HCT116 (cell line): ENCODE results near the gene CARNS1. TPM values are rescaled to one million over a fixed set of nuclear protein-coding genes. Genes with fewer than 3 reads are reported as not detected.

Source experiments
- ATAC-seq: fragments of 200-7000 bp; cut with Tn5 transposase; 2 replicates; pipeline ENCODE4 v1.9.1; 2020; ENCODE audit warnings: mild to moderate bottlenecking, moderate library complexity
- BruUV-seq: library from RNA; stranded (reverse); fragments of 400-500 nt; replicated peaks from 2 replicates; lab custom pipeline; 2021; lab: Mats Ljungman, UMichigan
- CTCF ChIA-PET: fragments of 300-600 bp; sonication (Branson Sonifier 250); formaldehyde crosslinking; loops from one replicate; lab custom pipeline; 2021; ENCODE audit warnings: antibody characterized with exemption; lab: Charles Lee
- POLR2A ChIA-PET: fragments of 300-600, 350-600 bp; sonication (Branson Sonifier 250); formaldehyde crosslinking; loops from one replicate; lab custom pipeline; 2021; ENCODE audit warnings: antibody characterized with exemption; lab: Charles Lee
- RAD21 ChIA-PET, 2 experiments: fragments of 300-600 bp; sonication (Branson Sonifier 250); formaldehyde crosslinking; loops; one replicate each; lab custom pipeline; 2023; ENCODE audit warnings: low total read pairs in 2 of 2; ENCODE audit not compliant: uncharacterized antibody in 2 of 2, unreplicated experiment in 2 of 2, low non-redundant PET in 1 of 2; lab: Charles Lee
- DNase-seq: peaks from one replicate; pipeline ENCODE4 v3.0.0-alpha.2; 2010; ENCODE audit warnings: low read depth, low spot score
- H2AFZ ChIP-seq: fragments of 200-600 bp; shearing (Covaris generic), sonication (generic); 2 replicates; pipeline ENCODE4 v1.6.1; 2017; ENCODE audit warnings: low read depth, mixed run types, mixed read lengths, antibody characterized with exemption, low read length; ENCODE audit not compliant: poor library complexity, severe bottlenecking
- H3K27ac ChIP-seq: 2 replicates; pipeline ENCODE4 v1.5.1; 2012; ENCODE audit warnings: low read depth, low read length
- H3K27me3 ChIP-seq: fragments of 200-600 bp; sonication (generic); 2 replicates; pipeline ENCODE4 v1.6.1; 2016; ENCODE audit warnings: mixed run types, low read length, mixed read lengths; ENCODE audit not compliant: insufficient read depth
- H3K36me3 ChIP-seq, 2 experiments: fragments of 200-500 bp in 1 of 2; fragments of 200-600 bp in 1 of 2; sonication (Bioruptor generic) in 1 of 2; sonication (generic) in 1 of 2; 2 replicates each; pipeline versions ENCODE4 v1.5.1 to v1.6.1; 2014 to 2016; ENCODE audit warnings: low read length in 2 of 2, inconsistent platforms in 1 of 2, mixed read lengths in 1 of 2, mixed run types in 1 of 2; ENCODE audit not compliant: insufficient read depth in 2 of 2, control insufficient read depth in 1 of 2
- H3K4me1 ChIP-seq, 2 experiments: fragments of 200-600 bp in 1 of 2; sonication (generic) in 1 of 2; 2 replicates each; pipeline versions ENCODE4 v1.5.1 to v1.6.1; 2012 to 2017; ENCODE audit warnings: low read length in 2 of 2, inconsistent platforms in 1 of 2, mild to moderate bottlenecking in 1 of 2, mixed read lengths in 1 of 2, mixed run types in 1 of 2, moderate library complexity in 1 of 2; ENCODE audit not compliant: insufficient read depth in 2 of 2, control insufficient read depth in 1 of 2
- H3K4me2 ChIP-seq: fragments of 200-600 bp; sonication (generic); 2 replicates; pipeline ENCODE4 v1.6.1; 2017; ENCODE audit warnings: mixed run types, low read length, mixed read lengths
- H3K4me3 ChIP-seq, 2 experiments: fragments of 200-600 bp in 1 of 2; sonication (generic) in 1 of 2; replicated peaks in 1 of 2; 2 replicates each; pipeline ENCODE4 v1.5.1; 2011 to 2016; ENCODE audit warnings: low read length in 2 of 2, control low read depth in 1 of 2, low read depth in 1 of 2, mild to moderate bottlenecking in 1 of 2, mixed read lengths in 1 of 2, mixed run types in 1 of 2
- H3K79me2 ChIP-seq: fragments of 200-600 bp; sonication (generic); 2 replicates; pipeline ENCODE4 v1.6.1; 2017; ENCODE audit warnings: mild to moderate bottlenecking, mixed run types, low read length, moderate library complexity, mixed read lengths; ENCODE audit not compliant: insufficient read depth
- H3K9ac ChIP-seq: fragments of 200-600 bp; sonication (generic); 2 replicates; pipeline ENCODE4 v1.6.1; 2016; ENCODE audit warnings: low read length, mixed read lengths
- H3K9me2 ChIP-seq: fragments of 200-600 bp; sonication (generic), shearing (Covaris generic); 2 replicates; pipeline ENCODE4 v1.6.1; 2017; ENCODE audit warnings: mixed run types, mild to moderate bottlenecking, moderate library complexity; ENCODE audit not compliant: insufficient read depth
- H3K9me3 ChIP-seq, 2 experiments: fragments of 200-500 bp in 1 of 2; fragments of 200-600 bp in 1 of 2; sonication (Bioruptor generic) in 1 of 2; sonication (generic) in 1 of 2; 2 replicates each; pipeline ENCODE4 v1.6.1; 2014 to 2017; ENCODE audit warnings: low read length in 2 of 2, mixed read lengths in 2 of 2, inconsistent platforms in 1 of 2, low read depth in 1 of 2, mild to moderate bottlenecking in 1 of 2, mixed run types in 1 of 2, moderate library complexity in 1 of 2; ENCODE audit not compliant: control insufficient read depth in 1 of 2, insufficient read depth in 1 of 2
- H4K20me1 ChIP-seq: fragments of 200-600 bp; sonication (generic), shearing (Covaris generic); 2 replicates; pipeline ENCODE4 v1.6.1; 2017; ENCODE audit warnings: mixed run types, mild to moderate bottlenecking, moderate library complexity; ENCODE audit not compliant: insufficient read depth
- CBX3 ChIP-seq: IDR thresholded peaks from 2 replicates; pipeline ENCODE4 v1.6.1; 2012; ENCODE audit warnings: low read depth
- CEBPB ChIP-seq: IDR thresholded peaks from 2 replicates; pipeline ENCODE4 v1.6.1; 2012; ENCODE audit warnings: low read depth
- EGR1 ChIP-seq: IDR thresholded peaks from 2 replicates; pipeline ENCODE4 v1.6.1; 2012; ENCODE audit warnings: low read depth
- ELF1 ChIP-seq: IDR thresholded peaks from 2 replicates; pipeline ENCODE4 v1.6.1; 2012; ENCODE audit warnings: low read depth, borderline replicate concordance
- EZH2 ChIP-seq: fragments of 200-600 bp; sonication (generic); IDR thresholded peaks from 2 replicates; pipeline ENCODE4 v1.6.1; 2017; ENCODE audit warnings: antibody characterized with exemption, mixed run types
- EZH2phosphoT487 ChIP-seq: fragments of 200-600 bp; IDR thresholded peaks from 2 replicates; pipeline ENCODE4 v1.6.1; 2018; ENCODE audit warnings: antibody characterized with exemption, borderline replicate concordance
- FOSL1 ChIP-seq: IDR thresholded peaks from 2 replicates; pipeline ENCODE4 v1.6.1; 2012; ENCODE audit warnings: low read depth
- MAX ChIP-seq: IDR thresholded peaks from 2 replicates; pipeline ENCODE4 v1.6.1; 2012
- POLR2A ChIP-seq: IDR thresholded peaks from 2 replicates; pipeline ENCODE4 v1.7.0; 2011; ENCODE audit warnings: borderline replicate concordance; ENCODE audit not compliant: insufficient read depth, insufficient read length; ENCODE audit errors: extremely low read depth
- RAD21 ChIP-seq: IDR thresholded peaks from 2 replicates; pipeline ENCODE4 v1.6.1; 2012; ENCODE audit warnings: low read depth, mild to moderate bottlenecking
- SIN3A ChIP-seq: IDR thresholded peaks from 2 replicates; pipeline ENCODE4 v1.6.1; 2012; ENCODE audit warnings: low read depth
- SP1 ChIP-seq: IDR thresholded peaks from 2 replicates; pipeline ENCODE4 v1.6.1; 2012; ENCODE audit warnings: low read depth
- TCF7L2 ChIP-seq: IDR thresholded peaks from 2 replicates; pipeline ENCODE4 v1.7.0; 2011; ENCODE audit warnings: borderline replicate concordance, inconsistent platforms; ENCODE audit not compliant: insufficient read depth, insufficient read length; ENCODE audit errors: extremely low read depth
- YY1 ChIP-seq: IDR thresholded peaks from 2 replicates; pipeline ENCODE4 v1.6.1; 2011; ENCODE audit warnings: low read length, low read depth, moderate library complexity, mild to moderate bottlenecking; ENCODE audit not compliant: insufficient replicate concordance; ENCODE audit errors: extremely low read depth
- ZBTB33 ChIP-seq: IDR thresholded peaks from 2 replicates; pipeline ENCODE4 v1.6.1; 2011; ENCODE audit warnings: mild to moderate bottlenecking, low read length, moderate library complexity; ENCODE audit not compliant: insufficient replicate concordance; ENCODE audit errors: extremely low read depth
- ZFX ChIP-seq: fragments of 450-650 bp; IDR thresholded peaks from 2 replicates; pipeline ENCODE4 v1.6.1; 2017
- ZNF274 ChIP-seq: fragments of 200-500 bp; sonication (Bioruptor generic); IDR thresholded peaks from 2 replicates; pipeline ENCODE4 v1.6.1; 2014; ENCODE audit warnings: mild to moderate bottlenecking, low read depth, low read length, inconsistent platforms
- intact Hi-C: fragments of 100-400 bp; cut with micrococcal nuclease; formaldehyde crosslinking; loops from 2 replicates; pipeline ENCODE4 v1.10.0; 2022
- total RNA-seq: library from RNA; stranded (reverse); gene quantifications from one replicate; pipeline ENCODE4 v1.2.1, GENCODE V29; 2021; ENCODE audit not compliant: unreplicated experiment
- TF ChIP-seq, protein P1 (sequence below), 3 experiments: fragments of 200-600 bp in 1 of 3; sonication (generic) in 1 of 3; IDR thresholded peaks in 2 of 3; conservative IDR thresholded peaks in 1 of 3; 2 replicates each; pipeline ENCODE4 v1.5.1; 2012 to 2017; ENCODE audit warnings: low read depth in 2 of 3, low read length in 2 of 3, antibody characterized with exemption in 1 of 3, borderline replicate concordance in 1 of 3, control low read depth in 1 of 3, mild to moderate bottlenecking in 1 of 3, mixed read lengths in 1 of 3, mixed run types in 1 of 3, moderate library complexity in 1 of 3; ENCODE audit not compliant: insufficient read depth in 1 of 3
- TF ChIP-seq, protein P2 (sequence below): IDR thresholded peaks from 2 replicates; pipeline ENCODE4 v1.6.1; 2012
- TF ChIP-seq, protein P3 (sequence below): IDR thresholded peaks from 2 replicates; pipeline ENCODE4 v1.6.1; 2012; ENCODE audit warnings: low read depth

The CARNS1 gene
- total RNA-seq, 1 experiment from 2014 or later = 1.0 TPM

DNA sequence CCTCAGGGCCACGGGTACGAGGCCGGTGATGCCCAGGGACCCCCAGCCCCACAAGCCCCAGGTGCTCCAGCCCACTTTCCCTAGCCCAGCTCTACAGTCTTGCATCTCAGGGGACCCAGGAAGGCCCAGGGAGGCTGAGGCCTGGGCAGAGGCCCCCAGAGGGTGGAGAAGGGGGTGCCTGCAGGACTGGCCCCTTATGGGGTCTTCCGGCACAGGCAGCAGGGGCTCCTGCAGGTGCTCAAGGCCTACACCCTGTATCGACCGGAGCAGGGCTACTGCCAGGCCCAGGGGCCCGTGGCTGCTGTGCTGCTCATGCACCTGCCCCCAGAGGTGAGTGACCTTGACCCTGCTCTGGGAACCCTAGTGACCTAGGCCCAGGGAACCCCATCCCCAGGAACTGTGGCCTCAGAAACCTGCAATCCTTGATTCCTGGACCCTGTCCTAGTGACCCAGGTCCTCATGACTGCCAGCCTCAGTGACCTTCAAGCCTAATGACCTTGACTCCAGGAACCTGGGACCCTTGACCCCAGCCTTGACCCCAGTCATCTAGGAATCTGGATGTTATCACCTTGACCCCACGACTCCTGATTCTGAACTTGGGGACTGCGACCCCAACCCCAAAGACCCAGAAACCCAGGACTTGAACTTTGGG lies 9.7 kb upstream of the CARNS1 start:
- H2AFZ ChIP-seq = no peak overlapping the region
- BruUV-seq = no TSS peak
- ChIA-PET CTCF (interaction anchor here (0.5 kb wide), 1 partner anchor 384 kb away, joined by 3 read pairs; no protein-coding TSS in a partner anchor), RAD21 (no interaction called here), POLR2A (no interaction called here)
- no peaks in the 10 kb centered on the region for H3K9me2 ChIP-seq
- DNase-seq (no peak), ATAC-seq (no peak)
- no peaks in the 10 kb centered on the region for H3K27me3 ChIP-seq
- no peak overlapping the region for H3K4me2 ChIP-seq
- H3K36me3 ChIP-seq = no peaks in the 10 kb centered on the region
- no peaks in the 10 kb centered on the region for H3K9me3 ChIP-seq
- peaks cover 6% of the 10 kb centered on the region for H3K79me2 ChIP-seq
- no peak overlapping the region for H3K9ac ChIP-seq
- H3K4me1 ChIP-seq = peaks cover 4 to 10% of the 10 kb centered on the region in 2 experiments
- H4K20me1 ChIP-seq = no peaks in the 10 kb centered on the region
- no peak overlapping the region for H3K4me3 ChIP-seq
- TF ChIP-seq TCF7L2 (no peak), MAX (no peak), SIN3A (no peak), YY1 (no peak), ZFX (no peak), ZBTB33 (no peak), POLR2A (no peak), CEBPB (no peak), SP1 (no peak), EZH2 (no peak), EZH2phosphoT487 (no peak), CBX3 (no peak), ELF1 (no peak), RAD21 (no peak), FOSL1 (no peak), EGR1 (no peak), ZNF274 (no peak)
- TF ChIP-seq, protein P1, sequence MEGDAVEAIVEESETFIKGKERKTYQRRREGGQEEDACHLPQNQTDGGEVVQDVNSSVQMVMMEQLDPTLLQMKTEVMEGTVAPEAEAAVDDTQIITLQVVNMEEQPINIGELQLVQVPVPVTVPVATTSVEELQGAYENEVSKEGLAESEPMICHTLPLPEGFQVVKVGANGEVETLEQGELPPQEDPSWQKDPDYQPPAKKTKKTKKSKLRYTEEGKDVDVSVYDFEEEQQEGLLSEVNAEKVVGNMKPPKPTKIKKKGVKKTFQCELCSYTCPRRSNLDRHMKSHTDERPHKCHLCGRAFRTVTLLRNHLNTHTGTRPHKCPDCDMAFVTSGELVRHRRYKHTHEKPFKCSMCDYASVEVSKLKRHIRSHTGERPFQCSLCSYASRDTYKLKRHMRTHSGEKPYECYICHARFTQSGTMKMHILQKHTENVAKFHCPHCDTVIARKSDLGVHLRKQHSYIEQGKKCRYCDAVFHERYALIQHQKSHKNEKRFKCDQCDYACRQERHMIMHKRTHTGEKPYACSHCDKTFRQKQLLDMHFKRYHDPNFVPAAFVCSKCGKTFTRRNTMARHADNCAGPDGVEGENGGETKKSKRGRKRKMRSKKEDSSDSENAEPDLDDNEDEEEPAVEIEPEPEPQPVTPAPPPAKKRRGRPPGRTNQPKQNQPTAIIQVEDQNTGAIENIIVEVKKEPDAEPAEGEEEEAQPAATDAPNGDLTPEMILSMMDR (IDR thresholded peaks at IDR 0.05 in 2 of 3, conservative IDR thresholded peaks at IDR 0.05 in 1 of 3; ENCODE audit: borderline replicate concordance in 1 of 3, insufficient read depth in 1 of 3, low read depth in 2 of 3, low read length in 2 of 3) = no peak
- TF ChIP-seq, protein P2, sequence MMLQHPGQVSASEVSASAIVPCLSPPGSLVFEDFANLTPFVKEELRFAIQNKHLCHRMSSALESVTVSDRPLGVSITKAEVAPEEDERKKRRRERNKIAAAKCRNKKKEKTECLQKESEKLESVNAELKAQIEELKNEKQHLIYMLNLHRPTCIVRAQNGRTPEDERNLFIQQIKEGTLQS = no peak
- TF ChIP-seq, protein P3, sequence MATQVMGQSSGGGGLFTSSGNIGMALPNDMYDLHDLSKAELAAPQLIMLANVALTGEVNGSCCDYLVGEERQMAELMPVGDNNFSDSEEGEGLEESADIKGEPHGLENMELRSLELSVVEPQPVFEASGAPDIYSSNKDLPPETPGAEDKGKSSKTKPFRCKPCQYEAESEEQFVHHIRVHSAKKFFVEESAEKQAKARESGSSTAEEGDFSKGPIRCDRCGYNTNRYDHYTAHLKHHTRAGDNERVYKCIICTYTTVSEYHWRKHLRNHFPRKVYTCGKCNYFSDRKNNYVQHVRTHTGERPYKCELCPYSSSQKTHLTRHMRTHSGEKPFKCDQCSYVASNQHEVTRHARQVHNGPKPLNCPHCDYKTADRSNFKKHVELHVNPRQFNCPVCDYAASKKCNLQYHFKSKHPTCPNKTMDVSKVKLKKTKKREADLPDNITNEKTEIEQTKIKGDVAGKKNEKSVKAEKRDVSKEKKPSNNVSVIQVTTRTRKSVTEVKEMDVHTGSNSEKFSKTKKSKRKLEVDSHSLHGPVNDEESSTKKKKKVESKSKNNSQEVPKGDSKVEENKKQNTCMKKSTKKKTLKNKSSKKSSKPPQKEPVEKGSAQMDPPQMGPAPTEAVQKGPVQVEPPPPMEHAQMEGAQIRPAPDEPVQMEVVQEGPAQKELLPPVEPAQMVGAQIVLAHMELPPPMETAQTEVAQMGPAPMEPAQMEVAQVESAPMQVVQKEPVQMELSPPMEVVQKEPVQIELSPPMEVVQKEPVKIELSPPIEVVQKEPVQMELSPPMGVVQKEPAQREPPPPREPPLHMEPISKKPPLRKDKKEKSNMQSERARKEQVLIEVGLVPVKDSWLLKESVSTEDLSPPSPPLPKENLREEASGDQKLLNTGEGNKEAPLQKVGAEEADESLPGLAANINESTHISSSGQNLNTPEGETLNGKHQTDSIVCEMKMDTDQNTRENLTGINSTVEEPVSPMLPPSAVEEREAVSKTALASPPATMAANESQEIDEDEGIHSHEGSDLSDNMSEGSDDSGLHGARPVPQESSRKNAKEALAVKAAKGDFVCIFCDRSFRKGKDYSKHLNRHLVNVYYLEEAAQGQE = no peak
- intact Hi-C loops = no loop called here
- no peak overlapping the region; the same call in 1 of the 2 replicates for H3K27ac ChIP-seq
